Measurements from ENCODE around the gene ABLIM2.

Gene ABLIM2

GRCh38 chr4:8041172-8041571 lies 117.4 kb downstream of the ABLIM2 start:
- H3K4me3 ChIP-seq (replicated peaks; ENCODE audit: insufficient read depth, low read length): no peak overlapping the region
- H3K27ac ChIP-seq (replicated peaks): no peak overlapping the region
- TF ChIP-seq POLR2AphosphoS5 (IDR thresholded peaks at IDR 0.05; ENCODE audit: low read depth): no peak
- TF ChIP-seq GABPA (IDR thresholded peaks at IDR 0.05; ENCODE audit: low read depth): no peak
- no peak for TF ChIP-seq SPI1 (IDR thresholded peaks at IDR 0.05; ENCODE audit: borderline replicate concordance, low read depth)
- no peak for TF ChIP-seq REST (IDR thresholded peaks at IDR 0.05; ENCODE audit: insufficient replicate concordance, low read depth)
- no peak for TF ChIP-seq CTCF (IDR thresholded peaks at IDR 0.05; ENCODE audit: insufficient read depth, low read length)
- no peaks in the 10 kb centered on the region for H3K27me3 ChIP-seq (ENCODE audit: insufficient read depth, poor library complexity, severe bottlenecking)
- no peak for DNase-seq (ENCODE audit: low read depth in 1 of 2, low spot score in 1 of 2)

GRCh38 chr4:8040607-8041006 lies 118.0 kb downstream of the ABLIM2 start:
- TF ChIP-seq CTCF (IDR thresholded peaks at IDR 0.05; ENCODE audit: insufficient read depth, low read length) (no peak), REST (IDR thresholded peaks at IDR 0.05; ENCODE audit: insufficient replicate concordance, low read depth) (peak; percentile 75)
- Histone ChIP-seq H3K27ac (replicated peaks) (no peak overlapping the region), H3K27me3 (ENCODE audit: insufficient read depth, poor library complexity, severe bottlenecking) (no peaks in the 10 kb centered on the region), H3K4me3 (replicated peaks; ENCODE audit: insufficient read depth, low read length) (no peak overlapping the region)
- DNase-seq (ENCODE audit: low read depth in 1 of 2, low spot score in 1 of 2): no peak

DNA sequence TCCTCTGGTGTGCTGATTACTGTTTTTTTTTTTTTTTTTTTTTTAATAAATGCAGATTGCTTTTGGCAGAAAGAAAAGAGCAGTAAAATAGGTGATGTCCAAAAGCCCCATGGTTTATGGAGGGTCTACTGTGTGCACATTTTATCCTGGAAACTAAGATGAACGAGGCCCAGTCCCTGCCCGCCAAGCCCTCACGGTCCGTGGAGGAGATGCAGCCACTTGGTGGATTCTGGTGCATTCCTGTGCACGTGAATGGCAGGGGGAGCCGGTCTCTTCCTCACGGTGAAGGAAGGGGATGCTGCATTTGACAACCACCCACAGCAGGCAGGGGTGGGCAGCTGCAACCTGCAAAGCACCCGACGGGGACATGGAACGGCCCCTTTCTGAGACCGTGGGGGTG lies 118.8 kb downstream of the ABLIM2 start:
- H3K4me3 ChIP-seq (replicated peaks; ENCODE audit: insufficient read depth, low read length): no peak overlapping the region
- no peak for TF ChIP-seq REST (IDR thresholded peaks at IDR 0.05; ENCODE audit: insufficient replicate concordance, low read depth)
- no peak for TF ChIP-seq POLR2AphosphoS5 (IDR thresholded peaks at IDR 0.05; ENCODE audit: low read depth)
- TF ChIP-seq GABPA (IDR thresholded peaks at IDR 0.05; ENCODE audit: low read depth): no peak
- TF ChIP-seq CTCF (IDR thresholded peaks at IDR 0.05; ENCODE audit: insufficient read depth, low read length): no peak
- TF ChIP-seq SPI1 (IDR thresholded peaks at IDR 0.05; ENCODE audit: borderline replicate concordance, low read depth): no peak
- no peak for DNase-seq (ENCODE audit: low read depth in 1 of 2, low spot score in 1 of 2)
- H3K27ac ChIP-seq (replicated peaks): no peak overlapping the region
- H3K27me3 ChIP-seq (ENCODE audit: insufficient read depth, poor library complexity, severe bottlenecking): no peaks in the 10 kb centered on the region
